K562 (cell line): ENCODE data around the gene COPS4. TPM values are rescaled to one million over a fixed set of nuclear protein-coding genes. Genes with fewer than 3 reads are reported as not detected.
A peak's percentile ranks its signal among the peaks of the same experiment; 100 is the strongest.

Experiments
- BCOR ChIP-seq: fragments of 450-650 bp; IDR thresholded peaks from 2 replicates; pipeline ENCODE4 v1.6.1; 2016
- CEBPB ChIP-seq: fragments of 450-650 bp; IDR thresholded peaks from 2 replicates; pipeline ENCODE4 v1.6.1; 2016; ENCODE audit warnings: missing genetic modification characterization, missing compliant biosample characterization
- ESRRA ChIP-seq: fragments of 450-650 bp; IDR thresholded peaks from 2 replicates; pipeline ENCODE4 v1.6.1; 2014; ENCODE audit warnings: low read depth, mild to moderate bottlenecking, moderate library complexity, borderline replicate concordance
- HMG20A ChIP-seq: fragments of 450-650 bp; formaldehyde crosslinking; conservative IDR thresholded peaks from 2 replicates; pipeline ENCODE4 v1.4.0; 2020; ENCODE audit warnings: mild to moderate bottlenecking, mixed read lengths
- RBBP5 ChIP-seq: fragments of 200-600 bp; sonication (generic); IDR thresholded peaks from 2 replicates; pipeline ENCODE4 v1.6.1; 2012; ENCODE audit warnings: borderline replicate concordance, mild to moderate bottlenecking, low read length, control low read depth, inconsistent platforms; ENCODE audit not compliant: insufficient read depth, poor library complexity, severe bottlenecking
- SREBF2 ChIP-seq: sonication (generic); formaldehyde crosslinking; IDR thresholded peaks from 2 replicates; pipeline ENCODE4 v1.4.0; 2020; ENCODE audit warnings: mild to moderate bottlenecking, missing genetic modification reagents
- TAF15 ChIP-seq: fragments of 200-400 bp; formaldehyde crosslinking; IDR thresholded peaks from 2 replicates; pipeline ENCODE4 v1.6.1; 2017; ENCODE audit warnings: mild to moderate bottlenecking, low read depth, low read length, moderate library complexity
- THAP7 ChIP-seq: fragments of 250-450 bp; sonication (Bioruptor Pico); IDR thresholded peaks from 2 replicates; pipeline ENCODE4 v1.5.0; 2021
- ZNF398 ChIP-seq: fragments of 250-450 bp; sonication (Bioruptor Pico); IDR thresholded peaks from 2 replicates; pipeline ENCODE4 v1.8.0; 2021; ENCODE audit warnings: moderate library complexity, mild to moderate bottlenecking, inconsistent platforms
- ZNF76 ChIP-seq: fragments of 250-450 bp; sonication (Bioruptor Pico); IDR thresholded peaks from 2 replicates; pipeline ENCODE4 v1.4.0; 2020; ENCODE audit warnings: mild to moderate bottlenecking, moderate library complexity, borderline replicate concordance
- polyA plus RNA-seq, 8 experiments: library from polyadenylated mRNA; depleted of rRNA in 4 of 8; stranded (reverse) in 5 of 8; unstranded in 3 of 8; fragments of >200 nt; fragmentation: Nextera tagmentation in 2 of 8; fragmentation: Illumina TruSeq in 1 of 8; extraction: Ambion mirVana in 2 of 8; extraction: Trizol in 1 of 8; gene quantifications; 2 replicates each; pipeline versions ENCODE4 v1.2.1 to v1.2.3, GENCODE V29; 2011 to 2014; ENCODE audit warnings: inconsistent platforms in 1 of 8, missing spikeins in 1 of 8
- total RNA-seq, 7 experiments: library from RNA; depleted of rRNA in 6 of 7; stranded (reverse); fragments of >200 nt in 6 of 7; fragmentation: Illumina TruSeq in 2 of 7; extraction: Trizol in 2 of 7; gene quantifications; 2 replicates each; pipeline versions ENCODE4 v1.2.1 to v1.2.3, GENCODE V29; 2011 to 2021; ENCODE audit warnings: low replicate concordance in 1 of 7
- TF ChIP-seq, protein P1 (sequence below), 2 experiments: IDR thresholded peaks; 2 replicates each; pipeline ENCODE4 v1.6.1; 2011; ENCODE audit warnings: borderline replicate concordance in 1 of 2, control low read depth in 1 of 2, low read depth in 1 of 2, low read length in 1 of 2, mild to moderate bottlenecking in 1 of 2, mixed read lengths in 1 of 2, moderate library complexity in 1 of 2; ENCODE audit not compliant: insufficient read depth in 1 of 2, insufficient read length in 1 of 2, poor library complexity in 1 of 2, severe bottlenecking in 1 of 2; ENCODE audit errors: extremely low read depth in 1 of 2
- TF ChIP-seq, protein P2 (sequence below): fragments of 450-650 bp; IDR thresholded peaks from 2 replicates; pipeline ENCODE4 v1.6.1; 2016; ENCODE audit warnings: low read depth, mild to moderate bottlenecking, moderate library complexity
- TF ChIP-seq, protein P3 (sequence below): fragments of 450-650 bp; IDR thresholded peaks from 2 replicates; pipeline ENCODE4 v1.6.1; 2018; ENCODE audit not compliant: partially characterized antibody

Gene COPS4
- total and polyA plus RNA-seq, 9 of the 15 experiments (the other 6 are each of a cell fraction or from before 2014, with no cell fraction given): 44.7 to 180 (median 70.9) TPM

GRCh38 chr4:83019794-83020494 is 15.0 kb upstream of the COPS4 start (continued):
- no peak for TF ChIP-seq THAP7 (CRISPR knock-in tag)
- no peak for TF ChIP-seq TAF15
- TF ChIP-seq SREBF2: no peak
- TF ChIP-seq CEBPB (tag): no peak
- no peak for TF ChIP-seq BCOR
- no peak for TF ChIP-seq HMG20A (CRISPR knock-in tag)
- TF ChIP-seq, protein P1, sequence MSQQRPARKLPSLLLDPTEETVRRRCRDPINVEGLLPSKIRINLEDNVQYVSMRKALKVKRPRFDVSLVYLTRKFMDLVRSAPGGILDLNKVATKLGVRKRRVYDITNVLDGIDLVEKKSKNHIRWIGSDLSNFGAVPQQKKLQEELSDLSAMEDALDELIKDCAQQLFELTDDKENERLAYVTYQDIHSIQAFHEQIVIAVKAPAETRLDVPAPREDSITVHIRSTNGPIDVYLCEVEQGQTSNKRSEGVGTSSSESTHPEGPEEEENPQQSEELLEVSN (IDR thresholded peaks at IDR 0.05; ENCODE audit: borderline replicate concordance in 1 of 2, extremely low read depth in 1 of 2, insufficient read depth in 1 of 2, insufficient read length in 1 of 2, low read depth in 1 of 2, low read length in 1 of 2, poor library complexity in 1 of 2, severe bottlenecking in 1 of 2): no peak
- TF ChIP-seq, protein P2, sequence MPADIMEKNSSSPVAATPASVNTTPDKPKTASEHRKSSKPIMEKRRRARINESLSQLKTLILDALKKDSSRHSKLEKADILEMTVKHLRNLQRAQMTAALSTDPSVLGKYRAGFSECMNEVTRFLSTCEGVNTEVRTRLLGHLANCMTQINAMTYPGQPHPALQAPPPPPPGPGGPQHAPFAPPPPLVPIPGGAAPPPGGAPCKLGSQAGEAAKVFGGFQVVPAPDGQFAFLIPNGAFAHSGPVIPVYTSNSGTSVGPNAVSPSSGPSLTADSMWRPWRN: no peak
- TF ChIP-seq, protein P3, sequence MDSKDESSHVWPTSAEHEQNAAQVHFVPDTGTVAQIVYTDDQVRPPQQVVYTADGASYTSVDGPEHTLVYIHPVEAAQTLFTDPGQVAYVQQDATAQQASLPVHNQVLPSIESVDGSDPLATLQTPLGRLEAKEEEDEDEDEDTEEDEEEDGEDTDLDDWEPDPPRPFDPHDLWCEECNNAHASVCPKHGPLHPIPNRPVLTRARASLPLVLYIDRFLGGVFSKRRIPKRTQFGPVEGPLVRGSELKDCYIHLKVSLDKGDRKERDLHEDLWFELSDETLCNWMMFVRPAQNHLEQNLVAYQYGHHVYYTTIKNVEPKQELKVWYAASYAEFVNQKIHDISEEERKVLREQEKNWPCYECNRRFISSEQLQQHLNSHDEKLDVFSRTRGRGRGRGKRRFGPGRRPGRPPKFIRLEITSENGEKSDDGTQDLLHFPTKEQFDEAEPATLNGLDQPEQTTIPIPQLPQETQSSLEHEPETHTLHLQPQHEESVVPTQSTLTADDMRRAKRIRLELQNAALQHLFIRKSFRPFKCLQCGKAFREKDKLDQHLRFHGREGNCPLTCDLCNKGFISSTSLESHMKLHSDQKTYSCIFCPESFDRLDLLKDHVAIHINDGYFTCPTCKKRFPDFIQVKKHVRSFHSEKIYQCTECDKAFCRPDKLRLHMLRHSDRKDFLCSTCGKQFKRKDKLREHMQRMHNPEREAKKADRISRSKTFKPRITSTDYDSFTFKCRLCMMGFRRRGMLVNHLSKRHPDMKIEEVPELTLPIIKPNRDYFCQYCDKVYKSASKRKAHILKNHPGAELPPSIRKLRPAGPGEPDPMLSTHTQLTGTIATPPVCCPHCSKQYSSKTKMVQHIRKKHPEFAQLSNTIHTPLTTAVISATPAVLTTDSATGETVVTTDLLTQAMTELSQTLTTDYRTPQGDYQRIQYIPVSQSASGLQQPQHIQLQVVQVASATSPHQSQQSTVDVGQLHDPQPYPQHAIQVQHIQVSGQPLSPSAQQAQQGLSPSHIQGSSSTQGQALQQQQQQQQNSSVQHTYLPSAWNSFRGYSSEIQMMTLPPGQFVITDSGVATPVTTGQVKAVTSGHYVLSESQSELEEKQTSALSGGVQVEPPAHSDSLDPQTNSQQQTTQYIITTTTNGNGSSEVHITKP: peak; percentile 24
- TF ChIP-seq ZNF76 (CRISPR knock-in tag): no peak
- peak; percentile 51; the same call in 1 of the 2 replicates for TF ChIP-seq ESRRA
- TF ChIP-seq ZNF398 (CRISPR knock-in tag): no peak
- no peak for TF ChIP-seq RBBP5
